ENCODE data around the gene ITPR3. TPM values are rescaled to one million over a fixed set of nuclear protein-coding genes. Genes with fewer than 3 reads are reported as not detected.
A peak's percentile ranks its signal among the peaks of the same experiment; 100 is the strongest.

The ITPR3 gene
- total and polyA plus RNA-seq, 2 of the 13 experiments (the other 11 are each of a cell fraction or from before 2014, with no cell fraction given) = 3.8 to 21.4 TPM

DNA sequence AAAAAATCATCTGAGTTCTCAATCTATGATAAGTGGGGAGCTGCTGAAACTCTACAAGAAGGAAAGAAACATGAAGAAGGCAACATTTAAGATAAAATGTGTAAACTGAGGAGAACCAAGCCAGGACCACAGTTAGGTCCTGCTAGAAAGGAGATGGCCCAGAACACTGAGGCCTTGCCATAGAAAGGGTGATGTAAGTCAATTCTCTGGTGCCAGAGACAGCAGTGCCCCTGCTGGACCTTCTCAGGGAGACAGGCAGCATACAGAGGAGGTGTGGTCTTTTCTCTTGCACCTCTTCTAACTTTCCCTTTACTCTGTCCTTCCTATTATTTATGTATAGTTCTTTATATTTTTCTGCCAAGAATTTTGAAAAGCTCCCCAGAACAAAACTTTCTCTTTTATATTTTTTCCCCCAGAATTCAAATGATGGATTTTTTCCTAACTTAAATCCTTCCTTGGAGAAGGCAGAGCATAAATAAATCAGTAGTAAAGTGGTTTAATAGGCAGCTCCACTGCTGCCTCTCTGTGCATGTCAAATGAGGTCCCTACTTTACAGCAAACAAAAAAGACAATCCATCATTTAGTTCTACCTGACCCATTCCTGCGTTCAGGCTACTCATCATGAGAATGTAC lies 81.3 kb downstream of the ITPR3 start (continued):
- TF ChIP-seq STAG1 (CRISPR knock-in tag; IDR thresholded peaks at IDR 0.05) (peak; percentile 65), RELA (CRISPR knock-in tag; IDR thresholded peaks at IDR 0.05) (no peak), NONO (IDR thresholded peaks at IDR 0.05) (no peak), NONO (CRISPR knock-in tag; conservative IDR thresholded peaks at IDR 0.05) (no peak), ZNF761 (CRISPR knock-in tag; conservative IDR thresholded peaks at IDR 0.05) (no peak), ZNF138 (CRISPR knock-in tag; IDR thresholded peaks at IDR 0.05; ENCODE audit: low read depth) (no peak), RFX3 (CRISPR knock-in tag; IDR thresholded peaks at IDR 0.05) (no peak), SNRNP70 (IDR thresholded peaks at IDR 0.05; ENCODE audit: low read depth, low read length) (no peak), PBX3 (CRISPR knock-in tag; IDR thresholded peaks at IDR 0.05; ENCODE audit: borderline replicate concordance) (no peak), KLF13 (CRISPR knock-in tag; IDR thresholded peaks at IDR 0.05) (no peak), ZMAT3 (CRISPR knock-in tag; conservative IDR thresholded peaks at IDR 0.05) (no peak), PPARG (CRISPR knock-in tag; conservative IDR thresholded peaks at IDR 0.05) (no peak), CENPBD1 (CRISPR knock-in tag; IDR thresholded peaks at IDR 0.05; ENCODE audit: borderline replicate concordance, low read depth) (no peak), PAXIP1 (CRISPR knock-in tag; conservative IDR thresholded peaks at IDR 0.05) (no peak), ZFP36 (IDR thresholded peaks at IDR 0.05; ENCODE audit: borderline replicate concordance, low read depth, low read length, partially characterized antibody) (no peak), STAT5B (CRISPR knock-in tag; IDR thresholded peaks at IDR 0.05) (no peak)
- TF ChIP-seq, protein P1, sequence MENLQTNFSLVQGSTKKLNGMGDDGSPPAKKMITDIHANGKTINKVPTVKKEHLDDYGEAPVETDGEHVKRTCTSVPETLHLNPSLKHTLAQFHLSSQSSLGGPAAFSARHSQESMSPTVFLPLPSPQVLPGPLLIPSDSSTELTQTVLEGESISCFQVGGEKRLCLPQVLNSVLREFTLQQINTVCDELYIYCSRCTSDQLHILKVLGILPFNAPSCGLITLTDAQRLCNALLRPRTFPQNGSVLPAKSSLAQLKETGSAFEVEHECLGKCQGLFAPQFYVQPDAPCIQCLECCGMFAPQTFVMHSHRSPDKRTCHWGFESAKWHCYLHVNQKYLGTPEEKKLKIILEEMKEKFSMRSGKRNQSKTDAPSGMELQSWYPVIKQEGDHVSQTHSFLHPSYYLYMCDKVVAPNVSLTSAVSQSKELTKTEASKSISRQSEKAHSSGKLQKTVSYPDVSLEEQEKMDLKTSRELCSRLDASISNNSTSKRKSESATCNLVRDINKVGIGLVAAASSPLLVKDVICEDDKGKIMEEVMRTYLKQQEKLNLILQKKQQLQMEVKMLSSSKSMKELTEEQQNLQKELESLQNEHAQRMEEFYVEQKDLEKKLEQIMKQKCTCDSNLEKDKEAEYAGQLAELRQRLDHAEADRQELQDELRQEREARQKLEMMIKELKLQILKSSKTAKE (CRISPR knock-in tag; IDR thresholded peaks at IDR 0.05; ENCODE audit: borderline replicate concordance) = no peak
- TF ChIP-seq, protein P2, sequence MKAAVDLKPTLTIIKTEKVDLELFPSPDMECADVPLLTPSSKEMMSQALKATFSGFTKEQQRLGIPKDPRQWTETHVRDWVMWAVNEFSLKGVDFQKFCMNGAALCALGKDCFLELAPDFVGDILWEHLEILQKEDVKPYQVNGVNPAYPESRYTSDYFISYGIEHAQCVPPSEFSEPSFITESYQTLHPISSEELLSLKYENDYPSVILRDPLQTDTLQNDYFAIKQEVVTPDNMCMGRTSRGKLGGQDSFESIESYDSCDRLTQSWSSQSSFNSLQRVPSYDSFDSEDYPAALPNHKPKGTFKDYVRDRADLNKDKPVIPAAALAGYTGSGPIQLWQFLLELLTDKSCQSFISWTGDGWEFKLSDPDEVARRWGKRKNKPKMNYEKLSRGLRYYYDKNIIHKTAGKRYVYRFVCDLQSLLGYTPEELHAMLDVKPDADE (CRISPR knock-in tag; IDR thresholded peaks at IDR 0.05) = no peak

All from HepG2 (cell line).